Activated CD8-positive, alpha-beta T cell treated with anti-CD3 and anti-CD28 coated beads, Interleukin-2, amount 10 ng/mL, durations not matched to agents 7 days and 5 days (primary cell): ENCODE results near the gene USP7. TPM values are rescaled to one million over a fixed set of nuclear protein-coding genes. Genes with fewer than 3 reads are reported as not detected.
"Not testable (repeated sequence)": the region's sequence is repeated elsewhere in the genome, so short reads cannot be mapped to it uniquely, and the experiment has no call there.

Experiments
- ATAC-seq: fragments of 150-1000 bp; cut with Tn5 transposase; one replicate; pipeline ENCODE4 v1.10.0; 2021; ENCODE audit warnings: moderate library complexity
- CTCF ChIA-PET: fragments of 350-600 bp; sonication (Branson Sonifier 250); formaldehyde crosslinking; loops from one replicate; lab custom pipeline; 2021; ENCODE audit warnings: antibody characterized with exemption; lab: Charles Lee
- POLR2A ChIA-PET: fragments of 350-600 bp; sonication (Branson Sonifier 250); formaldehyde crosslinking; loops from one replicate; lab custom pipeline; 2021; ENCODE audit warnings: antibody characterized with exemption; lab: Charles Lee
- DNase-seq: peaks from one replicate; pipeline ENCODE4 v3.0.0-alpha.2; 2020
- H3K27ac Mint-ChIP-seq: one replicate; pipeline ENCODE4 v1.8.0; 2021; ENCODE audit warnings: mild to moderate bottlenecking, mixed read lengths
- H3K27me3 Mint-ChIP-seq: one replicate; pipeline ENCODE4 v1.8.0; 2021; ENCODE audit warnings: low read depth, mixed read lengths
- H3K36me3 Mint-ChIP-seq: one replicate; pipeline ENCODE4 v1.8.0; 2021; ENCODE audit warnings: low read depth, mixed read lengths
- H3K4me1 Mint-ChIP-seq: one replicate; pipeline ENCODE4 v1.8.0; 2021; ENCODE audit warnings: low read depth, mixed read lengths
- H3K4me3 Mint-ChIP-seq: one replicate; pipeline ENCODE4 v1.8.0; 2021; ENCODE audit warnings: mild to moderate bottlenecking, mixed read lengths
- H3K9me3 Mint-ChIP-seq: one replicate; pipeline ENCODE4 v1.8.0; 2022; ENCODE audit warnings: mixed read lengths; ENCODE audit not compliant: insufficient read depth
- total RNA-seq, 2 experiments: library from RNA; stranded (reverse); gene quantifications; one replicate each; pipeline ENCODE4 v1.2.3, GENCODE V29; 2021

The USP7 gene
- total RNA-seq, 2 experiments from 2014 or later: 134 to 144 TPM

DNA sequence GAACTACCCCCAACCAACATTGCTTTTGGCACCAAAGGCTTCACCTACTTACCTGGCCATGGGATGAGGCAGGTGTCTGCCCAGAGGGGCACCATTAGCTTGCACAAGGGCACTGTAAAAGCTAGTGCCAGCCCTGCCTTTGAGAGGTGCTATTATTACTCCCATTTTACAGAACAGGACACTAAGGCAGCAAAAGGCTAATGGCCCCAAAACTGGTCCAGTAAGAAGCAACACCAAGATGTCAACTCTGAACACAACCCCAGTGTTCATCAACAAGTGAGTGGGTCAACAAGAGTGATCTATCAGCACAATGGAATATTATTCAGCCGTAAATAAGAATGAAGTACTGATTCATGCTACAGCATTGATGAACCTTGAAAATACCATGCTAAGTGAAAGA lies 7.7 kb upstream of the USP7 start:
- Mint-ChIP-seq H3K27me3 (peaks cover 6% of the 10 kb centered on the region), H3K4me1 (no peaks in the 10 kb centered on the region), H3K9me3 (no peaks in the 10 kb centered on the region), H3K27ac (no peak overlapping the region), H3K36me3 (no peaks in the 10 kb centered on the region), H3K4me3 (no peak overlapping the region)
- ChIA-PET CTCF (no interaction called here), POLR2A (no interaction called here)
- DNase-seq (no peak), ATAC-seq (no peak)

DNA sequence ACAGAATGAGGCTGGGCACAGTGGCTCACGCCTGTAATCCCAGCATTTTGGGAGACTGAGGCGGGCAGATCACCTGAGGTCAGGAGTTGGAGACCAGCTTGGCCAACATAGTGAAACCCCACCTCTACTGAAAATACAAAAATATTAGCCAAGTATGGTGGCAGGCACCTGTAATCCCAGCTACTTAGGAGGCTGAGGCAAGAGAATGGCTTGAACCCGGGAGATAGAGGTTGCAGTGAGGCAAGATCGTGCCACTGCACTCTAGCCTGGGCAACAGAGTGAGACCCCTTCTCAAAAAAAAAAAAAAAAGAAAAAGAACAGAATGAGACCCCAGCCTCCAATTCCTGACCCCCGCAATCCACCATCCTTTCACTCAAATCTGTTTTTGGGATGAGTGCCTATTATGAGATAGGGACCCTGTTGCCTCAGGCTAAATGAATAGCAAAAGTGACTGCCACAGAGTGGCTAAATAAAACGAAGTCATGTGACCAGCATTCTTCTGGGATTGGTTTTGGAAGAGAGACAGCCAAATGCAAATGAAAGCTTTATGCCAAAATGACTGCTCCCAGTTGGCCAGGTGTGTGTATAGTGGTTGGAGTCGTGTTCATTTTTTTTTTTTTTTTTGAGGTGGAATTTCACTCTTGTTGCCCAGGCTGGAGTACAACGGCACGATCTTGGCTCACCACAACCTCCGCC lies 5.6 kb upstream of the USP7 start:
- H3K4me3 Mint-ChIP-seq, H3K9me3 Mint-ChIP-seq, DNase-seq, ATAC-seq, H3K4me1 Mint-ChIP-seq, POLR2A ChIA-PET, H3K36me3 Mint-ChIP-seq, H3K27ac Mint-ChIP-seq, H3K27me3 Mint-ChIP-seq: not testable (repeated sequence)
- CTCF ChIA-PET: interaction anchor here (1.2 kb wide), 1 partner anchor 40 kb away, joined by 4 read pairs; no protein-coding TSS in a partner anchor

DNA sequence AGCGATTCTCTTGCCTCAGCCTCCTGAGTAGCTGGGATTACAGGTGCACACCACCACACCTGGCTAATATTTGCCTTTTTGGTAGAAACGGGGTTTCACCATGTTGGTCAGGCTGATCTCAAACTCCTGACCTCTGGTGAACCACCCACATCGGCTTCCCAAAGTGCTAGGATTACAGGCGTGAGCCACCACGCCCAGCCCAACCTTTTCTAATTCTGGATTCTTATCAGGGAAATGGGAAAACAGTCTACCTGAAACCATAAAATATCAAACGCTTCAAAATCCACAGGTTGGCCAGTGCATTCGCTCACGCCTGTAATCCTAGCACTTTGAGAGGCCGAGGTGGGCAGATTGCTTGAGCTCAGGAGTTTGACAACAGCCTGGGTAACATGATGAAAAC lies 4.3 kb upstream of the USP7 start:
- POLR2A ChIA-PET, H3K4me3 Mint-ChIP-seq, H3K27me3 Mint-ChIP-seq, ATAC-seq, H3K4me1 Mint-ChIP-seq, H3K9me3 Mint-ChIP-seq, H3K36me3 Mint-ChIP-seq, H3K27ac Mint-ChIP-seq, DNase-seq: not testable (repeated sequence)
- CTCF ChIA-PET: interaction anchor here (0.7 to 2.0 kb wide), 3 partner anchors 41 to 167 kb away, joined by 3 to 9 read pairs (median 4); no protein-coding TSS in a partner anchor

DNA sequence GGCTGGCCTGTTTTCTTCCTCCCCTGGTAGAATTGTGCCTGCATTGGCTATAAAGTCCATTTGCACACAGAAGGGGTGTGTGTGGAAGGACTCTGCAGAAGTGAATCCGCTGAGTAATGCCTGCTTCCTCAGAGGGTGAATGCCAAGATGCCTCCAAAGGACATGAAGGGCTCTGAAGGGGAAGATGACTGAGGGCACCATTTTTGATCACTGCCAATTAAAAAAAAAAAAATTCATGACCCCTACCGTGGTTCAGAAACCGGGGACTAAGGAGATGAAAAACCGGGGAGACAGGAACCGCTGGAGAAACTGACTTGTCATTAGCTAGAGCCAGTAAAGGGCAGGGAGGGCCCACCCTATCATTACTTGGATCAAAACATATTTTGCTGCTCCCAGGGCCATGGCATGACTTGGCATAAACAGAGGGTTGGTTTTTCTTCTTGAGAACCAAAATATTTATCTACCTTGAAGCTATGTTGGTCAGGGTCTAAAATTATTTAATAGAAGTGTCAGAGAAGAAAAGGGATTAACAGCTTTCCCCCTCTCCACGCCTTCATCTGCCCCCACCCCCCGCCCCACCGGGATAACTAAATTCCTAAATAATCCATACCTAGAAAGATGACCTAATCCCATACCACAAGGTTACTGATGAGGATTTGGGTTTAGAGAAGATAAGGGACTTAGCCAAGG lies 3.6 kb upstream of the USP7 start:
- DNase-seq (no peak), ATAC-seq (no peak)
- Mint-ChIP-seq H3K36me3 (peaks cover 2% of the 10 kb centered on the region), H3K4me3 (no peak overlapping the region), H3K4me1 (peaks cover 5% of the 10 kb centered on the region), H3K27me3 (no peaks in the 10 kb centered on the region), H3K9me3 (no peaks in the 10 kb centered on the region), H3K27ac (no peak overlapping the region)
- CTCF ChIA-PET: interaction anchor here (0.7 to 2.0 kb wide), 2 partner anchors 41 to 168 kb away, joined by 3 to 9 read pairs; no protein-coding TSS in a partner anchor
- POLR2A ChIA-PET: interaction anchor here (0.5 kb wide), 1 partner anchor 106 kb away, joined by 3 read pairs; no protein-coding TSS in a partner anchor

DNA sequence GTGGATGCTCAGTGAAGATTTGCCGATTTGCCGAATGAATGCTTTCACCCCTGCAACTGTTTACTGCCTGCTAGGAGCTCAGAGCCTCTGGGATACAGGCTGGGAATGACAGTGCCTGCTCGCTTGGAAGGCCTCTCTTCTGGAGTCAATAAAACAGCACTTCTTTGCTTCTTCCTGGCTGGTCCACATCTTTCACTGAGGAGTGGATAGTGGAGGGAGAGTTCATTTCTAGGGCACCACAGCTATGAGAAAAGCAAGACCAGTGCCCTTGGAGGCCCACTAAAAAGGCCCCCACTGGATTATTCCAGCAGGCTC lies 3.1 kb upstream of the USP7 start:
- H3K36me3 Mint-ChIP-seq: peaks cover 7% of the 10 kb centered on the region
- no peaks in the 10 kb centered on the region for H3K27me3 Mint-ChIP-seq
- H3K4me3 Mint-ChIP-seq: no peak overlapping the region
- POLR2A ChIA-PET: interaction anchor here (0.5 kb wide), 1 partner anchor 106 kb away, joined by 3 read pairs; no protein-coding TSS in a partner anchor
- CTCF ChIA-PET: interaction anchor here (2.0 kb wide), 1 partner anchor 42 kb away, joined by 9 read pairs; no protein-coding TSS in a partner anchor
- ATAC-seq (no peak), DNase-seq (no peak)
- no peak overlapping the region for H3K27ac Mint-ChIP-seq
- H3K9me3 Mint-ChIP-seq: no peaks in the 10 kb centered on the region
- H3K4me1 Mint-ChIP-seq: peaks cover 10% of the 10 kb centered on the region

DNA sequence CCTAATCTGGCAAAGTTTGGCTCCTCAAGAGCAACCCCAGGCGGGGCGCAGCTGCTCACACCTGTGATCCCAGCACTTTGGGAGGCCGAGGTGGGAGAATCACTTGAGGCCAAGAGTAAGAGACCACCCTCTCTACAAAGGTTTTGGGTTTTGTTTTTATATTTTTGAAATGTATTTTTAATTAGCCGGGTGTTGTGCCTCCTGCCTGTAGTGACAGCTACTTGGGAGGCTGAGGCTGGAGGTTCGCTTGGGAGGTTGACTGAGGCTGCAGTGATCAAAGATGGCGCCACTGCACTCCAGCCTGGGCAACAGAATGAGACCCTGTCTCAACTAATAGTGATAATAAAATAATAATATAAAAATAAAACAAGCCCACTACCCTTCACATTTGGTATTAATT lies 756 bp upstream of the USP7 start:
- ChIA-PET CTCF (interaction anchor here (0.6 to 1.2 kb wide), 3 partner anchors 28 to 397 kb away, joined by 3 to 4 read pairs (median 4); no protein-coding TSS in a partner anchor), POLR2A (interaction anchor here (0.6 to 1.5 kb wide), 3 partner anchors 96 to 127 kb away, joined by 3 to 12 read pairs (median 6); partner anchors contain the start of genes CARHSP1 and HAPSTR1)
- Mint-ChIP-seq H3K27me3 (no peaks in the 10 kb centered on the region), H3K27ac (peak overlapping the region; percentile 70), H3K4me1 (peaks cover 33% of the 10 kb centered on the region), H3K9me3 (no peaks in the 10 kb centered on the region), H3K36me3 (peaks cover 14% of the 10 kb centered on the region), H3K4me3 (peak overlapping the region; percentile 67)
- ATAC-seq: no peak
- DNase-seq: no peak

DNA sequence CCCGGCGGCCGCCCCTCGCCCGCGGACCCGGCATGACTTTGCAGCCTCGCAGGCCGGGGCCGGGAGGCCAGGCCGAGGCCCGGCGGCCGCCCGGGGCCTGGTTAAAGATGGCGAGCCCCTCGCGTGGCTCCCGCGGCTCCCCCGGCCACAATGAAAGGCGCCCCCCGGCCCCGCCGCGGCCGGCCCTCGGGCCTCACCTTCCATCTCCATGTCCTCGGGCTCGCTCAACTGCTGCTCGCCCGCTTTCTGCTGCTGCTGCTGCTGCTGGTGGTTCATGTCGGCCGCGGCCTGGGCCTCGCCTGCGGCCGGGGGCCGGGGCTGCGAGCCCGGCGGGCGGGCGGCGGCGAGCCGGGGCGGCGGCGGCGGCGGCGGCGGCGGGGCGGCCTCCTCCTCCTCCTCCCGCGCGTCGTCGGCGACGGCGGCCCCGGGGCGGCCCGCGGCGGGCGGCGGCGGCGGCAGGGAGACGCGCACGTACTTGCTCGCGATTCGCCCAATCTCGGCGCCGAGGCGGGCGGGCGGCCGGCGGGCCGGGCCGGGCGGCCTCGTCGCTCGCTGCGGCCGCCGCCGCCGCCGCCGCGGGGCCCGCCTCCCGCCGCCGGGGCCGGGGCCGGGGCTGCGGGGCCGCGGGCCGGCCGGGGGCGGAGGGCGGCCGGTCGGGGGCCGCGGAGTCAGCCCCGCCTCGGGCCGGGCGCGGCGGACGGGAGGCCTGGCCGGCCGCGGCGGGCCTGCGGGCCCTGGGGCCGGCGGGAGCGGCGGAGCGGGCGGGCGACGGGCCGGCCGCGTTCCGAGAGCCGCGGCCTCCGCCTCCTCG lies 491 bp downstream of the USP7 start:
- Mint-ChIP-seq H3K4me1 (peaks cover 45% of the 10 kb centered on the region), H3K27ac (peak overlapping the region; percentile 78), H3K27me3 (no peaks in the 10 kb centered on the region), H3K9me3 (no peaks in the 10 kb centered on the region), H3K4me3 (peak overlapping the region; percentile 43), H3K36me3 (peaks cover 14% of the 10 kb centered on the region)
- DNase-seq (no peak), ATAC-seq (no peak)
- POLR2A ChIA-PET: interaction anchor here (1.5 kb wide), 1 partner anchor 128 kb away, joined by 12 read pairs; the partner anchor contains the start of gene HAPSTR1
- CTCF ChIA-PET: no interaction called here

DNA sequence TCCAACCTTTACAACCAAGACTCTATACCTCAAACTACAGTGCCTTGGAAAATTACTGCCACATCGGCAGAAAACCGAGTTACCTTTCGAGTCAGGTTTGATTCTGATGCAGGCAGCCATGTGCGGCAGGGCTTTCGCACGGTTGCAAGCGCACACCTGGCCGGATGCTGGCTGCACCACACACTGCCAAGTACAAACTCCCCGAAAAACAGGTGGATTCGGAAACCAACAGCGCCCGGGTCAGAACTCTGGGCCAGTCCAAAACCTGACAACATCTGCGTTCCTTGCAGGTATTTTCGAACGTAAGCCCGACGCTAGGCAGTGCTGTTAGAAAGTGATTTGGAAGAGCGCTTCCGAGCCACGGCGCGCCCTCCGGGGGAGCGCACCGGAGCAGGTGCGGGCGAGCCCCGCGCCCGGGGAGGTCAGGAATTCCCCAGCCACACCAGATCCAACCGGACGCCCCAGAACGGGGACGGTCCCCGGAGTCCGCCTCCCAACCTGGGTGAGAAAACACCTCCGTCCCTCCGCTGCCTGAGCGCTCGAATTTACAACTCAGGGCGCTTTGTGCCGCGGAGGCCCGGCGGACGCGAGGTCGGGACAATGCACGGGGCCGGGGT lies 1.2 kb downstream of the USP7 start:
- H3K4me1 Mint-ChIP-seq: peaks cover 52% of the 10 kb centered on the region
- H3K4me3 Mint-ChIP-seq: peak overlapping the region; percentile 84
- peak overlapping the region; percentile 84 for H3K27ac Mint-ChIP-seq
- CTCF ChIA-PET: no interaction called here
- H3K36me3 Mint-ChIP-seq: peaks cover 14% of the 10 kb centered on the region
- ATAC-seq (peak; percentile 10), DNase-seq (peak; percentile 67)
- H3K9me3 Mint-ChIP-seq: no peaks in the 10 kb centered on the region
- POLR2A ChIA-PET: interaction anchor here (1.0 to 1.1 kb wide), 3 partner anchors 94 to 129 kb away, joined by 3 to 4 read pairs (median 3); partner anchors contain the start of genes CARHSP1 and HAPSTR1
- no peaks in the 10 kb centered on the region for H3K27me3 Mint-ChIP-seq

DNA sequence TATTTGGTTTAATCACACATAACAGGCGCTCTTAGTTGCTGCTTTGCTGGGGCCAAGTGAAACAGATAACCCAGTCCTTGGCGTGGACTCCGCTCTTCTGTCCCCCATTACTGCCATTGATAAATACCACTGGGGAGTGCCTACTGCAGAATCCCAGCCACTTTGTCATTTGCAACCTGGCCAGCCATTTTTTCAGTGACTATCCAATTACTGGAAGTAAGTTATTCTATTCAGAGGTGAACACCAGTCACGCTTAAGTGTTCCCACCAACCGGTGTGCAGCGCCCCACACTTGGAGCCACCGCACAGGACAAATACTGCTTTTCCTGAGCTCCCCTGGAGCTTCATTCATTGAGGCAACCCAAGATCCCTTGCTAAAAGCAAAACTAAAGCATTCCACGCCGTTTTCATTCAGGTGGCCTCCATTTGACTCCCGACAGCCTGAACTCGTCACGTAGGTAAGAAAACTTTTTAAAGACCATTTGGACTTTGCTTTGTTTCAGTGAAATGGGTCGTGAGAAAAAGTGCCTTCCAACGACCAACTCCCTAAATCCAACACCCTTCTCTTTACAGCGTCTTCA lies 1.8 kb downstream of the USP7 start:
- Mint-ChIP-seq H3K27ac (peak overlapping the region; percentile 84), H3K4me1 (peaks cover 58% of the 10 kb centered on the region), H3K27me3 (no peaks in the 10 kb centered on the region), H3K4me3 (peak overlapping the region; percentile 84), H3K36me3 (peaks cover 14% of the 10 kb centered on the region), H3K9me3 (no peaks in the 10 kb centered on the region)
- no peak for ATAC-seq
- no peak for DNase-seq
- ChIA-PET CTCF (interaction anchor here (1.8 to 5.0 kb wide), 2 partner anchors 25 to 47 kb away, joined by 5 to 23 read pairs; no protein-coding TSS in a partner anchor), POLR2A (interaction anchor here (0.6 to 1.1 kb wide), 4 partner anchors 93 to 300 kb away, joined by 3 to 4 read pairs (median 3); partner anchors contain the start of genes CARHSP1 and HAPSTR1)

DNA sequence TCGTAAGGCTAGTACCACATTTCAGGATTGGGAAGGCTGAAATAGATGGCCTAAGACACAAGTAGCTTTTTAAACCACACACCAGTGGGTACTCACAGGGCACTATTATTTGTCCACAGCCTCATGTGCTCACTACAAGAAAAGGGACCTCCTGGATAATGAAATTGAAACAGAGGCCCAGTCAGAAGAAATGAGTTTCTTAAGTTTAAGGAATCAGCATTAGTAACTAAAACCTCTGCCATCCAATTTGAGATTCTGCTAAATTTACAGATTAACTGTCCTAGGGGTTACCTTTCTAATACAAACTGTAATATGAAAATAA lies 3.0 kb downstream of the USP7 start:
- POLR2A ChIA-PET: interaction anchor here (0.9 to 2.7 kb wide), 4 partner anchors 13 to 131 kb away, joined by 3 to 11 read pairs (median 6); partner anchors contain the start of gene HAPSTR1
- Mint-ChIP-seq H3K9me3 (no peaks in the 10 kb centered on the region), H3K4me1 (peaks cover 68% of the 10 kb centered on the region), H3K4me3 (peak overlapping the region; percentile 84), H3K27me3 (no peaks in the 10 kb centered on the region), H3K27ac (peak overlapping the region; percentile 90), H3K36me3 (peaks cover 14% of the 10 kb centered on the region)
- no peak for ATAC-seq
- DNase-seq: no peak
- CTCF ChIA-PET: interaction anchor here (1.0 to 5.0 kb wide), 5 partner anchors 24 to 178 kb away, joined by 3 to 23 read pairs (median 5); no protein-coding TSS in a partner anchor
